Stimulated activated CD8-positive, alpha-beta memory T cell treated with anti-CD3 and anti-CD28 coated beads, Interleukin-12 subunit alpha, Interleukin-12 subunit beta, amount 100 ng/mL, for 1 hour (primary cell): ENCODE results near the gene IP6K2.

Source experiments
- DNase-seq: peaks from one replicate; pipeline ENCODE4 v3.0.0-alpha.2; 2020; ENCODE audit warnings: low read depth

IP6K2 gene

GRCh38 chr3:48688737-48689075 is 28.3 kb downstream of the IP6K2 start:
- no peak for DNase-seq

GRCh38 chr3:48688032-48688736 is 28.8 kb downstream of the IP6K2 start:
- no peak for DNase-seq

GRCh38 chr3:48687220-48687678 is 29.8 kb downstream of the IP6K2 start:
- DNase-seq, result no peak

GRCh38 chr3:48686538-48687219 is 30.3 kb downstream of the IP6K2 start:
- no peak for DNase-seq

GRCh38 chr3:48685603-48686511 is 31.2 kb downstream of the IP6K2 start, which contains the start of gene NCKIPSD:
NCKIPSD (minus strand) TSS chr3:48685915; CDS start chr3:48685807, 108 bp downstream.
- DNase-seq, result peak; percentile 86

GRCh38 chr3:48685293-48685602 is 31.8 kb downstream of the IP6K2 start:
- no peak for DNase-seq

- DNase-seq, result no peak
These were observed 32.4 kb downstream of the IP6K2 start for GRCh38 chr3:48684480-48685143.

GRCh38 chr3:48684054-48684349 is 33.0 kb downstream of the IP6K2 start:
- no peak for DNase-seq

GRCh38 chr3:48682786-48683185 is 34.2 kb downstream of the IP6K2 start:
- no peak for DNase-seq

GRCh38 chr3:48681974-48682610 is 34.9 kb downstream of the IP6K2 start:
- DNase-seq, result no peak

GRCh38 chr3:48681541-48681880 is 35.5 kb downstream of the IP6K2 start:
- DNase-seq, result no peak

GRCh38 chr3:48680811-48681540 is 36.0 kb downstream of the IP6K2 start:
- DNase-seq, result no peak

GRCh38 chr3:48679411-48680391 is 37.3 kb downstream of the IP6K2 start:
- DNase-seq, result no peak

GRCh38 chr3:48678566-48679380 is 38.2 kb downstream of the IP6K2 start:
- DNase-seq, result no peak

- no peak for DNase-seq
These were observed 39.0 kb downstream of the IP6K2 start for GRCh38 chr3:48678056-48678455.

- DNase-seq, result no peak
These were observed 42.5 kb downstream of the IP6K2 start for GRCh38 chr3:48674505-48674904.

GRCh38 chr3:48672522-48672921 is 44.5 kb downstream of the IP6K2 start:
- no peak for DNase-seq

- no peak for DNase-seq
These were observed 52.1 kb downstream of the IP6K2 start for GRCh38 chr3:48664929-48665328.

GRCh38 chr3:48664313-48664644 is 52.7 kb downstream of the IP6K2 start:
- DNase-seq, result no peak
